GM21360 (cell line): ENCODE results near the gene KRTAP1-1.
"Not testable (repeated sequence)": the region's sequence is repeated elsewhere in the genome, so short reads cannot be mapped to it uniquely, and the experiment has no call there.

Source experiments
- ATAC-seq: cut with Tn5 transposase; IDR thresholded peaks from one replicate; pipeline ENCODE4 v1.9.1; 2021; ENCODE audit warnings: mild to moderate bottlenecking, moderate library complexity; ENCODE audit not compliant: unreplicated experiment

The KRTAP1-1 gene

GRCh38 chr17:41040783-41041571 lies at the start of gene KRTAP1-1:
KRTAP1-1 (minus strand) TSS chr17:41041450; CDS start chr17:41041397, 53 bp downstream.
- ATAC-seq = not testable (repeated sequence)

DNA sequence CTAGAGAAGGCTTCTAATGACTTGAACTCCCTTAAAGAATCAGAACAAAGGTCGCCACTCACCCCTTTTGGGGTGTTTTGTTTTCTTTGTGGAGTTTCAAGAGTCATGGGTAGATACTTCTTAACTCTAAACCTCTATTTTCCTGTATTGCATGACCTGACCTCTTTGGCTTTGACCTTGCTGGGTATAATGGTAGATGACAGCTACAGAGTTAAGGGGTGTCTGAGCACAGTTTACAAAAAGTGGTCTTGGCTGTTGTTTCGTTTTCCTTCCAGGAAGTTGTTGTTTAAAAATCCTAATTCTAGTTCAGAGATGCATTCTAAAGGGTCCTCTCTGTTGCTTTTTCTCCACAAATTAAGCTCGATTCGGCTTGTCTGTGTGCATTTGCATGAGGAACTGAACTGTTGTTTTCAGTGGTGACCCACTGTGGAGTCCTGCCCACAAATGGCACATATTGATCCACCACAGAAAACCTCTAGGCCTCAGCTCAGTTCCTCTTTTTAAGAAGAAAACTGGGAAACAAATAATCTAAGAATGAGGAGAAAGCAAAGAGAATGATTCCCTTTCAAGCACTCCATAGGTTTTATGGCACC lies 47.6 kb upstream of the KRTAP1-1 start:
- not testable (repeated sequence) for ATAC-seq

DNA sequence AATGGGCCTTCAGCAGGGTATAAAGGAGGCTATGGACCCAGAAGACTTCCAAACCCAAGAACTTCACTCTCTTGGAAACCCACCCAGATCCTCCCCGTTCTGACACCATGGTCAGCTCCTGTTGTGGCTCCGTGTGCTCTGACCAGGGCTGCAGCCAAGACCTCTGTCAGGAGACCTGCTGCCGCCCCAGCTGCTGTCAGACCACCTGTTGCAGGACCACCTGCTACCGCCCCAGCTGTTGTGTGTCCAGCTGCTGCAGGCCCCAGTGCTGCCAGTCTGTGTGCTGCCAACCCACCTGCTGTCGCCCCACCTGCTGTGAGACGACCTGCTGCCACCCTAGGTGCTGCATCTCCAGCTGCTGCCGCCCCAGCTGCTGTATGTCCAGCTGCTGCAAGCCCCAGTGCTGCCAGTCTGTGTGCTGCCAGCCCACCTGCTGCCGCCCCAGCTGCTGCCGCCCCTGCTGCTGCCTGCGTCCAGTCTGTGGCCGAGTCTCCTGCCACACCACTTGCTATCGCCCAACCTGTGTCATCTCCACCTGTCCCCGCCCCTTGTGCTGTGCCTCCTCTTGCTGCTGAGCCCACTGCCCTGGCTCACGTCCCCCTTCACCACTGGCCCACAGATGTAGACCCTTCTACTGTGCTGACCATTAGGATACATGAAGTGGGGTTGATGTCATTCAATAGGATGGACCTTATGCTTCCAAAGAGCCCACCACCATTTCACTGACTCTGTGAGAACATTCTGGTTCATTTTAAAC lies 43.0 kb upstream of the KRTAP1-1 start, which contains the start of gene KRTAP4-7:
KRTAP4-7 (plus strand) TSS at position 51 of the 757 bp plus-strand sequence; CDS start at position 108, 57 bp downstream.
- ATAC-seq = not testable (repeated sequence)

- ATAC-seq = not testable (repeated sequence)
These were observed 42.2 kb upstream of the KRTAP1-1 start for GRCh38 chr17:41083427-41083826.

- no peak for ATAC-seq
These were observed 41.4 kb upstream of the KRTAP1-1 start for GRCh38 chr17:41082626-41083025.

- ATAC-seq = no peak
These were observed 35.5 kb upstream of the KRTAP1-1 start for GRCh38 chr17:41076788-41077187.

GRCh38 chr17:41073676-41074075 lies 32.4 kb upstream of the KRTAP1-1 start:
- ATAC-seq = no peak

DNA sequence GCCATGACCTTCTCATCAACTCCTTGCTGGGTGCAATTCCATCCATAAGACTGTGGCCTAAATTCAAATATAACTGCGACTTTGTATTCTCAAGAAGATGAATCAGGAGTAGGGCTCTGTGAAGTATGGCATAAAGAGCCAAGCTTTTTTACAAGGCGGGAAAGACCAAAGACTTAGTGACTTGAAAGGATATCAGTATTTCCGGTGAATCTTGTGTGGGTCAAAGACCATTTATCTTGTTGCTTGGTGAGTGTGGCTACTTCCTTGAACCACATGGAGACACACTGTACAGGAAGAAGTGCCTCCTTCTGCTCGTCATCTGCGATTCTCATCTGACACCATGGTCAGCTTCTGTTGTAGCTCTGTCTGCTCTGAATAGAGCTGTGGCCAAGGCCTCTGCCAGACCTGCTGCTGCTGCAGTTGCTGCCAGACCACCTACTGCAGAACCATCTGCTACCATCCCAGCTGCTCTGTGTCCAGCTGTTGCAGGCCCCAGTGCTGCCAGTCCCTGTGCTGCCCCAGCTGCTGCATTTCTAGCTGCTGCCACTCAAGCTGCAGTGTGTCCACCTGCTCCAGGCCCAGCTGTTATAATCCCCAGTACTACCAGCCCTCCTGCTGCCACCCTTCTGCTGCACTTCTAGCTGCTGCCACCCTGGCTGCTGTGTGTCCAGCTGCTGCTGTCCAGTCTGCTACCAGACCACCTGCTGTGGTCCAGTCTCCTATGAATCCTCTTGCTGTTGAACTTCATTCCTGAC lies 30.5 kb upstream of the KRTAP1-1 start:
- no peak for ATAC-seq

DNA sequence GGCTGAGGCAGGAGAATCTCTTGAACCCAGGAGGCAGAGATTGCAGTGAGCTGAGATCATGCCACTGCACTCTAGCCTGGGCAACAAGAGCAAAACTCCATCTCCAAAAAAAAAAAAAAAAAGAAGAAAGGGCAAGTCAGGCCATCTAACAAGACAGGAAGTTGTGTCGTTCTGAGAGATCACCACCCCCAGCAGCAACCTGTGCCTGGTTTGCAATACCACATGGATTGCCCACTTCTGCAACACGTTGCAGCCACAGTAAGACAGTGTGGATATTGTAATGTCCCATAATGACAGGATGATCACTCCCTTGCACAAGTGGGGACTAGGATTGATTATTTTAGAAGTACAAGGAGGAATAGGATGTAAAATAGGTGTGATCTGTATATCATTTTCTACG lies 27.8 kb upstream of the KRTAP1-1 start:
- no peak for ATAC-seq

- ATAC-seq = no peak
These were observed 26.0 kb upstream of the KRTAP1-1 start for GRCh38 chr17:41067281-41067680.

- ATAC-seq = no peak
These were observed 24.8 kb upstream of the KRTAP1-1 start, which contains the start of gene KRTAP2-4 for GRCh38 chr17:41065829-41066624. KRTAP2-4 (minus strand) TSS chr17:41065879; CDS start chr17:41065845, 34 bp downstream.

DNA sequence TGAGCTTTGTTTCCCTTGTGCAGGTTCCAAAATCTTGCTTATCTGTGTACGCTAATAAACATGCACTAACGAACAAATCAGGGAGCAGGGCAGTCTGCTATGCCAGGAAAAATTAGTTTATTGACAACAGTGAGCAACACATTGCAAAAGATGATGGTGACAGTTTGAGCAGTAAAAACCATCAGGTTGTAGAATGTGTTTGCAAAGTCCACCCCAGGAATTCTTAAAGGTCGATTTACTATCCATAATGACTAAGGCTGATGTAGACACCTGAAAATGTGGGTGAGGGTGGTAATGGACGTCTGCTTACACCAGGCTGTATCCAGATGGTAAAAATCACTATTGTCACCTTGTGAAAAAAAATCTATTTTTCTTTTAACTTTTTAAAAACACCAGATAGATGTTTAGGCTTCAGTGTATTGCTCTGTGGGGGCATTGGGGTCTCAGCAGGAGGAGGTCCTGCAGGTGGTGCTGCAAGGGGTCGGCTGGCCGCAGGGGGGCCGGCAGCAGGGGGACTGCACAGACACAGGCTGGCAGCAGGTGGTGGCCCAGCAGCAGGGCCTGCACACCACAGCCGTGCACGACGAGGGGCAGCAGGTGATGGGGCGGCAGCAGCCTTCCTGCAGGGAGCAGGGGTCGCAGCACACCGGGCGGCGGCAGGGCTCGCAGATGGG lies 23.9 kb upstream of the KRTAP1-1 start:
- ATAC-seq = not testable (repeated sequence)

DNA sequence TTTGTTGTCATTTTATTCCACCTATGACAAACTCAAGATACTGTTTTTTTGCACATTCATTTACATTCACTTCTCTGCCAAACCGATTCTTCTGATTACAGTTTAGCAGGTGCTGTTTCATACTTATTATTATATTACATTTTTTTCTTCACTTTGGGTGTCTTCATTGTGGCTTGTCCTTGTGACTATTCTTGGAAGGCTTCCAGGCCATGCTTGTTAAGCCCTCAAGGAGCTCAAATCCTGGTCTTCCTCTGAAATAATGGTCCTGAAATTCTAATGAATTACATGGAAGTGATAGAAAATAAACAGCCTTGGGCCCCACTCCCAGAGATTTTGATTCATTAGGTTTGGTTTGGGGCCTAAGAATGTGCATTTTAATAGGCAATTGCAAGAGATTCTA lies 23.1 kb upstream of the KRTAP1-1 start:
- no peak for ATAC-seq

- ATAC-seq = no peak
These were observed 22.2 kb upstream of the KRTAP1-1 start for GRCh38 chr17:41063449-41063848.

DNA sequence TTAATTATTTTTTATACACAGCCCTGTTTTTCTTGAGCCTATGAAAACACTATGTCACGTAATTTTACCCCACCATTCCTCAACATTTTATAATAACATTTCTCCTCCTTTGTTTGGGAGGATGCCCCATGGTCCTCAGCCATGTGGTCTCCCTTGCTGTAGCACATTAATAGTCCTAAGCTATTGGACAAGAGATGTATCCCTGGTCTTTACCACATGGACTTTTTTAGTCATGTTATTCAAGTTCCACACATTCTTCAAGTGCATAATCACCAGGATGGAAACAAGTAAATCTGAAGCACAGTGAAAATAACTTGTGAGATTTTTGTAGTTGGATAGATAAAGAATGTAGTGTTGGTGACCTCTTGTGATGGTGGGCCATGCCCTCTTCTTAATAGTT lies 20.7 kb upstream of the KRTAP1-1 start:
- ATAC-seq = no peak

DNA sequence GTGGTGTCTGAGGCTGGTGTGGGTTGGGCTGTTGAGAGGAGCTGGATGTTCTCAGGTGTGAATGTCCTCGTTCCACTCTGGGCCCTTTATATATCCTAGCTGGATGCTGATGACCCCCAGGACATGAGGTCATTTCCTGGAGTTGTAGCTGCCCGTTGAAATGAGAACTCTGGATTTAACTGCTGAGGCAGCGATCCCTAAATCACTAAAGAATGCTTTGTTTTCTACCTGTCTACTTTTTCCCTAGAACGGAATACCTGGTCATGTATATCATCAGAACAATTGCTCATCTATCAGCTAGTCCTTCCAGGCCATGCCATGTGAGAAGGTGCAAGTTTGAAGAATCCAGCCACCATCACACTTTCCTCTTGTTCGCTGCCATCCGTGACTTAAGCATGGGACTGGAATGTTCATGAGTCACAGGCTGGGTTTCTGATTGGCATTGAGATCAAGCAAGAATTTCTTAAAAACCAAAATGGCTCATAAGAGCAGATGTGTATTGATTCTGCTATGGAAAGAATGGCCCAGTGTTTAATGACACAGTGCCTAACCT lies 18.9 kb upstream of the KRTAP1-1 start, which contains the start of gene KRTAP2-3:
KRTAP2-3 (minus strand) TSS at position 63 of the 553 bp plus-strand sequence. CDS start 64 bp downstream, outside the sequence.
- no peak for ATAC-seq

DNA sequence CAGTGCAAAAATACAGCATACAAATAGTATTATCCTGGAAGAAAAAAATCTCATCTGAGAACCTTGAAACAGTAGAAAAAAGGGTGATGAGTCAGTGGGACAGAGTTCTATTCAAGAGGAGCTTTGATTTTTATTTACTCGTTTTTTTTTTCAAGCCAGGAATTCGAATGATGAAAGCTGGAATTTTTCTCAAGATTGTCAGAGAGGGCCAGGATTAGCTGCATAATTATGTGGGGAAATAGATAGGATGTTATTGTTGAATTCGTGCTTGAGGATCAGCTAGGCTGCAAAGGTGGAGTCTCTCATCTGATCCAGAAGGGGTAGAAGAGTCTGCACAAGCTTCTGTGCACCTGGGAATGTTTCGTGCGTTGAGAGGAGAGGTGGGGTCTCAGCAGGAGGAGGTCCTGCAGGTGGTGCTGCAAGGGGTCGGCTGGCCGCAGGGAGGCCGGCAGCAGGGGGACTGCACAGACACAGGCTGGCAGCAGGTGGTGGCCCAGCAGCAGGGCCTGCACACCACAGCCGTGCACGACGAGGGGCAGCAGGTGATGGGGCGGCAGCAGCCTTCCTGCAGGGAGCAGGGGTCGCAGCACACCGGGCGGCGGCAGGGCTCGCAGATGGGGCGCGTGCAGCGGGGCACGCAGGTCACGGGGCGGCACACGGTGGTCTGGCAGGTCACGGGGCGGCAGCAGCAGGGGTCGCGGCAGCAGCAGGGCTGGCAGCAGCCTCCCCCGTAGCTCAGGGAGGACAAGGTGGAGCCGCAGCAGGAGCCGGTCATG lies 18.2 kb upstream of the KRTAP1-1 start:
- ATAC-seq = not testable (repeated sequence)

DNA sequence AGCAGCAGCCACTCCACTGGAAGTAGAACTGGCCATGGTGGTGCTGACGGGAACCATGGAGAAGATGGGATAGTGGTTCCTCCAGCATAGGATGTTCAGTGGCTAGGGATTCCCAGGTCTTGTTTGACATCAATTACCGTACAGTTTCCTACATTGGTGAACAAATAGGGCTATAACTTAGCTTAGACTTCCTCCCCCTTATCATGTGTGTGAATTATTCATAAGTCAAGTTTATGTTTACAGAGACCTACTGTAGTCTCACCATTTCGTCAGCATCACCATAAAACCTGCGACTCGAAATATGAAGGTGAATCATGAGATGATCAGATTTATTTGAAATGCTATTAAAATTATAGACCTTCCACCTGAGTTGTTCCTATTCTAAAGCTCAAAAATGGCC lies 17.5 kb upstream of the KRTAP1-1 start:
- no peak for ATAC-seq
